HepG2 (cell line): ENCODE results near the gene LRRC8E. TPM values are rescaled to one million over a fixed set of nuclear protein-coding genes. Genes with fewer than 3 reads are reported as not detected.

Source experiments
- CBX5 ChIP-seq: sonication (generic); formaldehyde crosslinking; IDR thresholded peaks from 2 replicates; pipeline ENCODE4 v1.4.0; 2020; ENCODE audit warnings: missing genetic modification reagents, borderline replicate concordance
- HHEX ChIP-seq: IDR thresholded peaks from 2 replicates; pipeline ENCODE4 v1.6.1; 2016; ENCODE audit warnings: control low read depth
- MXD4 ChIP-seq: IDR thresholded peaks from 2 replicates; pipeline ENCODE4 v1.6.1; 2016; ENCODE audit warnings: mild to moderate bottlenecking, missing biosample characterization, missing genetic modification reagents
- RFXAP ChIP-seq: sonication (generic); formaldehyde crosslinking; IDR thresholded peaks from 2 replicates; pipeline ENCODE4 v1.4.0; 2020; ENCODE audit warnings: missing genetic modification reagents, borderline replicate concordance
- SOX13 ChIP-seq, 3 experiments: fragments of 450-650 bp in 1 of 3; sonication (generic) in 1 of 3; formaldehyde crosslinking in 1 of 3; IDR thresholded peaks in 2 of 3; conservative IDR thresholded peaks in 1 of 3; 2 replicates each; pipeline versions ENCODE4 v1.5.0 to v1.6.1; 2016 to 2020; ENCODE audit warnings: antibody characterized with exemption in 1 of 3, mild to moderate bottlenecking in 1 of 3, missing compliant biosample characterization in 1 of 3, missing genetic modification reagents in 1 of 3, moderate library complexity in 1 of 3
- ZBTB7B ChIP-seq: sonication (generic); formaldehyde crosslinking; IDR thresholded peaks from 2 replicates; pipeline ENCODE4 v1.4.0; 2020; ENCODE audit warnings: missing genetic modification reagents
- ZNF235 ChIP-seq: sonication (generic); formaldehyde crosslinking; IDR thresholded peaks from 2 replicates; pipeline ENCODE4 v1.8.1; 2023; ENCODE audit warnings: mild to moderate bottlenecking, missing genetic modification reagents, borderline replicate concordance
- ZNF563 ChIP-seq: sonication (generic); formaldehyde crosslinking; IDR thresholded peaks from 2 replicates; pipeline ENCODE4 v1.8.0; 2022; ENCODE audit warnings: mild to moderate bottlenecking, moderate library complexity, missing genetic modification reagents
- ZNF644 ChIP-seq: IDR thresholded peaks from 2 replicates; pipeline ENCODE4 v1.6.1; 2016; ENCODE audit warnings: low read depth
- ZSCAN12 ChIP-seq: sonication (generic); formaldehyde crosslinking; IDR thresholded peaks from 2 replicates; pipeline ENCODE4 v1.9.0; 2021; ENCODE audit warnings: mild to moderate bottlenecking, missing genetic modification reagents
- ZZZ3 ChIP-seq: sonication (generic); formaldehyde crosslinking; IDR thresholded peaks from 2 replicates; pipeline ENCODE4 v1.4.0; 2020; ENCODE audit warnings: missing genetic modification reagents, mild to moderate bottlenecking, borderline replicate concordance
- polyA plus RNA-seq, 8 experiments: library from polyadenylated mRNA; depleted of rRNA in 3 of 8; stranded (reverse) in 7 of 8; unstranded in 1 of 8; fragments of >200 nt; fragmentation: Illumina TruSeq in 4 of 8; extraction: Trizol in 4 of 8; gene quantifications; 2 replicates each; pipeline versions ENCODE4 v1.2.1 to v1.2.3, GENCODE V29; 2011 to 2016; ENCODE audit warnings: low read depth in 4 of 8, missing spikeins in 1 of 8, mixed read lengths in 1 of 8; ENCODE audit not compliant: insufficient read depth in 1 of 8
- total RNA-seq, 5 experiments: library from RNA; depleted of rRNA; stranded (reverse); fragments of >200 nt; fragmentation: Illumina TruSeq; extraction: Trizol; gene quantifications; 2 replicates each; pipeline ENCODE4 v1.2.3, GENCODE V29; 2016; ENCODE audit warnings: low read depth in 1 of 5
- TF ChIP-seq, protein P1 (sequence below): sonication (generic); formaldehyde crosslinking; IDR thresholded peaks from 2 replicates; pipeline ENCODE4 v1.4.0; 2020; ENCODE audit warnings: missing genetic modification reagents
- TF ChIP-seq, protein P2 (sequence below): sonication (generic); formaldehyde crosslinking; IDR thresholded peaks from 2 replicates; pipeline ENCODE4 v1.4.0; 2020; ENCODE audit warnings: missing genetic modification reagents
- TF ChIP-seq, protein P3 (sequence below): IDR thresholded peaks from 2 replicates; pipeline ENCODE4 v1.6.1; 2016
- TF ChIP-seq, protein P4 (sequence below): sonication (generic); formaldehyde crosslinking; IDR thresholded peaks from 2 replicates; pipeline ENCODE4 v1.4.0; 2020; ENCODE audit warnings: missing genetic modification reagents, mild to moderate bottlenecking, borderline replicate concordance
- TF ChIP-seq, protein P5 (sequence below): sonication (generic); formaldehyde crosslinking; IDR thresholded peaks from 2 replicates; pipeline ENCODE4 v1.4.0; 2020; ENCODE audit warnings: missing genetic modification reagents
- TF ChIP-seq, protein P6 (sequence below): sonication (generic); formaldehyde crosslinking; IDR thresholded peaks from 2 replicates; pipeline ENCODE4 v1.4.0; 2020; ENCODE audit warnings: missing genetic modification reagents

The LRRC8E gene
- total and polyA plus RNA-seq, 2 of the 13 experiments (the other 11 are each of a cell fraction or from before 2014, with no cell fraction given), result 8.0 to 10.3 TPM

DNA sequence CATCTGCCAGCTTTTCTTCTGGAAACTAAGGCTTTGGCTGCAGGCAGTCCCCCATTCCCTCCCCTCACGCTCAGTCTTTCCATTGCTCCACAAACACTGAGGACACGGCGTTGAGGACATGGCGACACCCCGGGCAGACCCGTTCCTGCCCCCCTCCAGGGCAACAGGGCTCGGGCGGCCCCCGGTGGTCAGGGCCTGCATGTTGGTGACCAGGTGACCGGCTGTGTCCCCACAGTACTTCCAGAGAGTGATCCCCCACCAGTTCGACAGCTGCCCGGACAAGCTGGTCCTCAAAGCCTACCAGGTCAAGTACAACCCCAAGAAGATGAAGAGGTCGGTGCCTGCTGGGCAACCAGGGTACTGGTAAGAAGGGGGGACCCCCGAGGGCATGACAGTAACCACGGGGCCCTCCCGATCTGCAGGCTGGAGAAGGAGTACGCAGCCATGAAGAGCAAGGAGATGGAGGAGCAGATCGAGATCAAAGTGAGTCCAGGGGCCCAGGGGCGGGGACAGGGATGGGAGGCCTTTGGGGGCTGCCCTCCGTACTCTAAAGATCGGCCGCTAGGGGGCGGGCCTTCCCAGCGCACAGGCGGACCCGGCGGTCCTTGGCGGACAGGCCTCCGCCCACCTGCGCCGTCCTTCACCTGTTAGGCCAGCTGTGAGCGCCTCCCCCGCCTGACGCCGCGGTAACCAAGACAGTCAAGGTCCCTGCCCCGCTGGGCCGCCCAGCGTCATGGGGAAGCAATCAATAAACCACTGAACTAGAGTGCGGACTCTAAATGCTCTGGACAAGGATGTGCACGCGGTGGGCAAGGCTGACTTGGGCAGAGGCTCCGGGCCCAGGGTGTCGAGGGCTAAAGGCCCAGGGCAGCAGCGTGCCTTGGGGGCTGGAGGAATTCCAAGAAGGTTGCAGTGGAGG is 35.2 kb upstream of the LRRC8E start (continued):
- TF ChIP-seq, protein P1, sequence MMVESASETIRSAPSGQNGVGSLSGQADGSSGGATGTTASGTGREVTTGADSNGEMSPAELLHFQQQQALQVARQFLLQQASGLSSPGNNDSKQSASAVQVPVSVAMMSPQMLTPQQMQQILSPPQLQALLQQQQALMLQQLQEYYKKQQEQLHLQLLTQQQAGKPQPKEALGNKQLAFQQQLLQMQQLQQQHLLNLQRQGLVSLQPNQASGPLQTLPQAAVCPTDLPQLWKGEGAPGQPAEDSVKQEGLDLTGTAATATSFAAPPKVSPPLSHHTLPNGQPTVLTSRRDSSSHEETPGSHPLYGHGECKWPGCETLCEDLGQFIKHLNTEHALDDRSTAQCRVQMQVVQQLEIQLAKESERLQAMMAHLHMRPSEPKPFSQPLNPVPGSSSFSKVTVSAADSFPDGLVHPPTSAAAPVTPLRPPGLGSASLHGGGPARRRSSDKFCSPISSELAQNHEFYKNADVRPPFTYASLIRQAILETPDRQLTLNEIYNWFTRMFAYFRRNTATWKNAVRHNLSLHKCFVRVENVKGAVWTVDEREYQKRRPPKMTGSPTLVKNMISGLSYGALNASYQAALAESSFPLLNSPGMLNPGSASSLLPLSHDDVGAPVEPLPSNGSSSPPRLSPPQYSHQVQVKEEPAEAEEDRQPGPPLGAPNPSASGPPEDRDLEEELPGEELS (CRISPR knock-in tag), result peak; percentile 88
- TF ChIP-seq CBX5 (CRISPR knock-in tag), result peak; percentile 70; the same call in 1 of the 2 replicates
- TF ChIP-seq ZNF644 (CRISPR knock-in tag), result peak; percentile 40; the same call in 1 of the 2 replicates
- TF ChIP-seq SOX13 (IDR thresholded peaks at IDR 0.05), result no peak
- peak in 1 of 2 experiments; percentile 66; a peak in 2 of 4 replicates for TF ChIP-seq SOX13 (CRISPR knock-in tag; conservative IDR thresholded peaks at IDR 0.05 in 1 of 2, IDR thresholded peaks at IDR 0.05 in 1 of 2)
- TF ChIP-seq, protein P2, sequence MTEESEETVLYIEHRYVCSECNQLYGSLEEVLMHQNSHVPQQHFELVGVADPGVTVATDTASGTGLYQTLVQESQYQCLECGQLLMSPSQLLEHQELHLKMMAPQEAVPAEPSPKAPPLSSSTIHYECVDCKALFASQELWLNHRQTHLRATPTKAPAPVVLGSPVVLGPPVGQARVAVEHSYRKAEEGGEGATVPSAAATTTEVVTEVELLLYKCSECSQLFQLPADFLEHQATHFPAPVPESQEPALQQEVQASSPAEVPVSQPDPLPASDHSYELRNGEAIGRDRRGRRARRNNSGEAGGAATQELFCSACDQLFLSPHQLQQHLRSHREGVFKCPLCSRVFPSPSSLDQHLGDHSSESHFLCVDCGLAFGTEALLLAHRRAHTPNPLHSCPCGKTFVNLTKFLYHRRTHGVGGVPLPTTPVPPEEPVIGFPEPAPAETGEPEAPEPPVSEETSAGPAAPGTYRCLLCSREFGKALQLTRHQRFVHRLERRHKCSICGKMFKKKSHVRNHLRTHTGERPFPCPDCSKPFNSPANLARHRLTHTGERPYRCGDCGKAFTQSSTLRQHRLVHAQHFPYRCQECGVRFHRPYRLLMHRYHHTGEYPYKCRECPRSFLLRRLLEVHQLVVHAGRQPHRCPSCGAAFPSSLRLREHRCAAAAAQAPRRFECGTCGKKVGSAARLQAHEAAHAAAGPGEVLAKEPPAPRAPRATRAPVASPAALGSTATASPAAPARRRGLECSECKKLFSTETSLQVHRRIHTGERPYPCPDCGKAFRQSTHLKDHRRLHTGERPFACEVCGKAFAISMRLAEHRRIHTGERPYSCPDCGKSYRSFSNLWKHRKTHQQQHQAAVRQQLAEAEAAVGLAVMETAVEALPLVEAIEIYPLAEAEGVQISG (CRISPR knock-in tag), result peak; percentile 87
- TF ChIP-seq, protein P3, sequence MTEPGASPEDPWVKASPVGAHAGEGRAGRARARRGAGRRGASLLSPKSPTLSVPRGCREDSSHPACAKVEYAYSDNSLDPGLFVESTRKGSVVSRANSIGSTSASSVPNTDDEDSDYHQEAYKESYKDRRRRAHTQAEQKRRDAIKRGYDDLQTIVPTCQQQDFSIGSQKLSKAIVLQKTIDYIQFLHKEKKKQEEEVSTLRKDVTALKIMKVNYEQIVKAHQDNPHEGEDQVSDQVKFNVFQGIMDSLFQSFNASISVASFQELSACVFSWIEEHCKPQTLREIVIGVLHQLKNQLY (CRISPR knock-in tag), result peak; percentile 68; the same call in 1 of the 2 replicates
- TF ChIP-seq, protein P4, sequence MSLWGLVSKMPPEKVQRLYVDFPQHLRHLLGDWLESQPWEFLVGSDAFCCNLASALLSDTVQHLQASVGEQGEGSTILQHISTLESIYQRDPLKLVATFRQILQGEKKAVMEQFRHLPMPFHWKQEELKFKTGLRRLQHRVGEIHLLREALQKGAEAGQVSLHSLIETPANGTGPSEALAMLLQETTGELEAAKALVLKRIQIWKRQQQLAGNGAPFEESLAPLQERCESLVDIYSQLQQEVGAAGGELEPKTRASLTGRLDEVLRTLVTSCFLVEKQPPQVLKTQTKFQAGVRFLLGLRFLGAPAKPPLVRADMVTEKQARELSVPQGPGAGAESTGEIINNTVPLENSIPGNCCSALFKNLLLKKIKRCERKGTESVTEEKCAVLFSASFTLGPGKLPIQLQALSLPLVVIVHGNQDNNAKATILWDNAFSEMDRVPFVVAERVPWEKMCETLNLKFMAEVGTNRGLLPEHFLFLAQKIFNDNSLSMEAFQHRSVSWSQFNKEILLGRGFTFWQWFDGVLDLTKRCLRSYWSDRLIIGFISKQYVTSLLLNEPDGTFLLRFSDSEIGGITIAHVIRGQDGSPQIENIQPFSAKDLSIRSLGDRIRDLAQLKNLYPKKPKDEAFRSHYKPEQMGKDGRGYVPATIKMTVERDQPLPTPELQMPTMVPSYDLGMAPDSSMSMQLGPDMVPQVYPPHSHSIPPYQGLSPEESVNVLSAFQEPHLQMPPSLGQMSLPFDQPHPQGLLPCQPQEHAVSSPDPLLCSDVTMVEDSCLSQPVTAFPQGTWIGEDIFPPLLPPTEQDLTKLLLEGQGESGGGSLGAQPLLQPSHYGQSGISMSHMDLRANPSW (CRISPR knock-in tag), result no peak; the same call in 1 of the 2 replicates
- TF ChIP-seq HHEX (CRISPR knock-in tag), result peak; percentile 16; the same call in 1 of the 2 replicates
- peak; percentile 54; the same call in 1 of the 2 replicates for TF ChIP-seq ZSCAN12 (CRISPR knock-in tag)
- TF ChIP-seq RFXAP, result peak; percentile 96
- TF ChIP-seq ZNF235 (CRISPR knock-in tag), result no peak
- TF ChIP-seq MXD4, result peak; percentile 89
- peak; percentile 82; the same call in 1 of the 2 replicates for TF ChIP-seq ZNF563 (CRISPR knock-in tag)
- TF ChIP-seq, protein P5, sequence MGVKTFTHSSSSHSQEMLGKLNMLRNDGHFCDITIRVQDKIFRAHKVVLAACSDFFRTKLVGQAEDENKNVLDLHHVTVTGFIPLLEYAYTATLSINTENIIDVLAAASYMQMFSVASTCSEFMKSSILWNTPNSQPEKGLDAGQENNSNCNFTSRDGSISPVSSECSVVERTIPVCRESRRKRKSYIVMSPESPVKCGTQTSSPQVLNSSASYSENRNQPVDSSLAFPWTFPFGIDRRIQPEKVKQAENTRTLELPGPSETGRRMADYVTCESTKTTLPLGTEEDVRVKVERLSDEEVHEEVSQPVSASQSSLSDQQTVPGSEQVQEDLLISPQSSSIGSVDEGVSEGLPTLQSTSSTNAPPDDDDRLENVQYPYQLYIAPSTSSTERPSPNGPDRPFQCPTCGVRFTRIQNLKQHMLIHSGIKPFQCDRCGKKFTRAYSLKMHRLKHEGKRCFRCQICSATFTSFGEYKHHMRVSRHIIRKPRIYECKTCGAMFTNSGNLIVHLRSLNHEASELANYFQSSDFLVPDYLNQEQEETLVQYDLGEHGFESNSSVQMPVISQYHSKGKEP, result no peak
- TF ChIP-seq ZZZ3 (CRISPR knock-in tag), result no peak; the same call in 1 of the 2 replicates
- TF ChIP-seq, protein P6, sequence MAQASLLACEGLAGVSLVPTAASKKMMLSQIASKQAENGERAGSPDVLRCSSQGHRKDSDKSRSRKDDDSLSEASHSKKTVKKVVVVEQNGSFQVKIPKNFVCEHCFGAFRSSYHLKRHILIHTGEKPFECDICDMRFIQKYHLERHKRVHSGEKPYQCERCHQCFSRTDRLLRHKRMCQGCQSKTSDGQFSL, result peak; percentile 76
- peak; percentile 93 for TF ChIP-seq ZBTB7B (CRISPR knock-in tag)
